ENCODE data around the gene SPACA4. TPM values are rescaled to one million over a fixed set of nuclear protein-coding genes. Genes with fewer than 3 reads are reported as not detected.
A peak's percentile ranks its signal among the peaks of the same experiment; 100 is the strongest.

The SPACA4 gene
- total RNA-seq, 2 experiments from 2014 or later = not detected

GRCh38 chr19:48600679-48601417 lies 5.7 kb upstream of the SPACA4 start:
- no peaks in the 10 kb centered on the region for H3K9me3 Mint-ChIP-seq
- intact Hi-C loops (cut with micrococcal nuclease) = no loop called here
- H3K4me1 Mint-ChIP-seq (ENCODE audit: low read depth) = peaks cover 6% of the 10 kb centered on the region
- no peaks in the 10 kb centered on the region for H3K36me3 Mint-ChIP-seq
- ChIA-PET CTCF (interaction anchor here (1.7 kb wide), 1 partner anchor 12 kb away, joined by 6 read pairs; no protein-coding TSS in a partner anchor), POLR2A (no interaction called here)
- no peaks in the 10 kb centered on the region for H3K27me3 Mint-ChIP-seq
- H3K4me3 Mint-ChIP-seq = no peak overlapping the region
- H3K27ac Mint-ChIP-seq = no peak overlapping the region
- DNase-seq = no peak

- Mint-ChIP-seq H3K9me3 (no peaks in the 10 kb centered on the region), H3K4me3 (no peak overlapping the region), H3K27me3 (no peaks in the 10 kb centered on the region), H3K27ac (no peak overlapping the region), H3K4me1 (ENCODE audit: low read depth) (no peaks in the 10 kb centered on the region), H3K36me3 (no peaks in the 10 kb centered on the region)
- DNase-seq = no peak
- POLR2A ChIA-PET = no interaction called here
- intact Hi-C loops (cut with micrococcal nuclease) = no loop called here
- CTCF ChIA-PET = no interaction called here
Observed at GRCh38 chr19:48603001-48603400, 3.5 kb upstream of the SPACA4 start.

GRCh38 chr19:48603449-48603848 lies 3.1 kb upstream of the SPACA4 start:
- intact Hi-C loops (cut with micrococcal nuclease) = no loop called here
- CTCF ChIA-PET = no interaction called here
- no peak overlapping the region for H3K4me3 Mint-ChIP-seq
- no peaks in the 10 kb centered on the region for H3K36me3 Mint-ChIP-seq
- no peak overlapping the region for H3K27ac Mint-ChIP-seq
- no peaks in the 10 kb centered on the region for H3K9me3 Mint-ChIP-seq
- no peaks in the 10 kb centered on the region for H3K27me3 Mint-ChIP-seq
- H3K4me1 Mint-ChIP-seq (ENCODE audit: low read depth) = no peaks in the 10 kb centered on the region
- DNase-seq = no peak
- POLR2A ChIA-PET = no interaction called here

GRCh38 chr19:48603850-48604249 lies 2.7 kb upstream of the SPACA4 start:
- ChIA-PET CTCF (no interaction called here), POLR2A (no interaction called here)
- Mint-ChIP-seq H3K36me3 (no peaks in the 10 kb centered on the region), H3K27me3 (no peaks in the 10 kb centered on the region), H3K4me1 (ENCODE audit: low read depth) (no peaks in the 10 kb centered on the region), H3K4me3 (no peak overlapping the region), H3K9me3 (no peaks in the 10 kb centered on the region), H3K27ac (no peak overlapping the region)
- intact Hi-C loops (cut with micrococcal nuclease) = no loop called here
- no peak for DNase-seq

GRCh38 chr19:48607359-48607755 lies 815 bp downstream of the SPACA4 start:
- ChIA-PET POLR2A (interaction anchor here (0.6 to 1.1 kb wide), 2 partner anchors 39 to 575 kb away, joined by 3 read pairs; partner anchors contain the start of gene CA11), CTCF (interaction anchor here (0.7 to 3.4 kb wide), 4 partner anchors 18 to 140 kb away, joined by 3 to 48 read pairs (median 34); no protein-coding TSS in a partner anchor)
- no peak for DNase-seq
- Mint-ChIP-seq H3K9me3 (no peaks in the 10 kb centered on the region), H3K36me3 (no peaks in the 10 kb centered on the region), H3K27ac (no peak overlapping the region), H3K27me3 (no peaks in the 10 kb centered on the region), H3K4me3 (no peak overlapping the region), H3K4me1 (ENCODE audit: low read depth) (no peaks in the 10 kb centered on the region)
- intact Hi-C loops (cut with micrococcal nuclease) = loop anchor here (5.0 kb wide), 1 partner anchor 125 kb away; no protein-coding TSS in a partner anchor

- POLR2A ChIA-PET = interaction anchor here (1.1 to 1.4 kb wide), 2 partner anchors 10 to 37 kb away, joined by 3 to 15 read pairs; partner anchors contain the start of genes CA11, RPL18 and SPHK2
- CTCF ChIA-PET = interaction anchor here (1.0 to 3.4 kb wide), 16 partner anchors 9 to 364 kb away, joined by 3 to 48 read pairs (median 4); partner anchors contain the start of genes RPL18 and SPHK2
- H3K4me3 Mint-ChIP-seq = no peak overlapping the region
Observed at GRCh38 chr19:48608798-48609263, 2.3 kb downstream of the SPACA4 start.

GRCh38 chr19:48609571-48610108 lies 3.1 kb downstream of the SPACA4 start:
- no peak for DNase-seq
- Mint-ChIP-seq H3K9me3 (no peaks in the 10 kb centered on the region), H3K4me1 (ENCODE audit: low read depth) (no peaks in the 10 kb centered on the region), H3K4me3 (no peak overlapping the region), H3K27me3 (no peaks in the 10 kb centered on the region), H3K36me3 (no peaks in the 10 kb centered on the region), H3K27ac (no peak overlapping the region)
- CTCF ChIA-PET = interaction anchor here (1.0 to 3.4 kb wide), 14 partner anchors 8 to 364 kb away, joined by 3 to 48 read pairs (median 4); partner anchors contain the start of genes RPL18 and SPHK2
- POLR2A ChIA-PET = interaction anchor here (1.4 kb wide), 1 partner anchor 9 kb away, joined by 15 read pairs; the partner anchor contains the start of genes RPL18 and SPHK2
- intact Hi-C loops (cut with micrococcal nuclease) = loop anchor here (5.0 kb wide), 1 partner anchor 127 kb away; no protein-coding TSS in a partner anchor

More at GRCh38 chr19:48608798-48609263, 2.3 kb downstream of the SPACA4 start:
- DNase-seq = peak; percentile 73
- intact Hi-C loops (cut with micrococcal nuclease) = loop anchor here (5.0 kb wide), 1 partner anchor 127 kb away; no protein-coding TSS in a partner anchor
- Mint-ChIP-seq H3K9me3 (no peaks in the 10 kb centered on the region), H3K27ac (no peak overlapping the region), H3K36me3 (no peaks in the 10 kb centered on the region), H3K4me1 (ENCODE audit: low read depth) (no peaks in the 10 kb centered on the region), H3K27me3 (no peaks in the 10 kb centered on the region)

- CTCF ChIA-PET = interaction anchor here (1.4 to 1.8 kb wide), 2 partner anchors 23 to 123 kb away, joined by 5 to 7 read pairs; no protein-coding TSS in a partner anchor
- peaks cover 15% of the 10 kb centered on the region for H3K4me1 Mint-ChIP-seq (ENCODE audit: low read depth)
- no peak overlapping the region for H3K4me3 Mint-ChIP-seq
- DNase-seq = no peak
- H3K9me3 Mint-ChIP-seq = no peaks in the 10 kb centered on the region
- no peaks in the 10 kb centered on the region for H3K27me3 Mint-ChIP-seq
- no peak overlapping the region for H3K27ac Mint-ChIP-seq
- intact Hi-C loops (cut with micrococcal nuclease) = no loop called here
- POLR2A ChIA-PET = no interaction called here
- peaks cover 19% of the 10 kb centered on the region for H3K36me3 Mint-ChIP-seq
Observed at GRCh38 chr19:48611872-48612271, 5.3 kb downstream of the SPACA4 start.

- no peak overlapping the region for H3K27ac Mint-ChIP-seq
- H3K4me1 Mint-ChIP-seq (ENCODE audit: low read depth) = peaks cover 25% of the 10 kb centered on the region
- CTCF ChIA-PET = interaction anchor here (1.4 to 1.8 kb wide), 2 partner anchors 24 to 124 kb away, joined by 5 to 7 read pairs; no protein-coding TSS in a partner anchor
- DNase-seq = no peak
- no peak overlapping the region for H3K4me3 Mint-ChIP-seq
- intact Hi-C loops (cut with micrococcal nuclease) = no loop called here
- no peaks in the 10 kb centered on the region for H3K27me3 Mint-ChIP-seq
- H3K36me3 Mint-ChIP-seq = peaks cover 32% of the 10 kb centered on the region
- no peaks in the 10 kb centered on the region for H3K9me3 Mint-ChIP-seq
- POLR2A ChIA-PET = no interaction called here
Observed at GRCh38 chr19:48613024-48613851, 6.7 kb downstream of the SPACA4 start.

- DNase-seq = no peak
- intact Hi-C loops (cut with micrococcal nuclease) = no loop called here
- Mint-ChIP-seq H3K9me3 (no peaks in the 10 kb centered on the region), H3K36me3 (peaks cover 39% of the 10 kb centered on the region), H3K27me3 (no peaks in the 10 kb centered on the region), H3K4me3 (no peak overlapping the region), H3K27ac (peak overlapping the region; percentile 14), H3K4me1 (ENCODE audit: low read depth) (peaks cover 26% of the 10 kb centered on the region)
- POLR2A ChIA-PET = no interaction called here
- CTCF ChIA-PET = interaction anchor here (1.8 kb wide), 1 partner anchor 125 kb away, joined by 7 read pairs; no protein-coding TSS in a partner anchor
Observed at GRCh38 chr19:48613852-48614435, 7.4 kb downstream of the SPACA4 start.

- Mint-ChIP-seq H3K9me3 (no peaks in the 10 kb centered on the region), H3K4me3 (peak within 1 kb of the TSS; percentile 17), H3K27me3 (no peaks in the 10 kb centered on the region), H3K4me1 (ENCODE audit: low read depth) (peaks cover 28% of the 10 kb centered on the region), H3K27ac (peak within 1 kb of the TSS; percentile 14), H3K36me3 (peaks cover 42% of the 10 kb centered on the region)
- POLR2A ChIA-PET = interaction anchor here (1.1 kb wide), 1 partner anchor 9 kb away, joined by 4 read pairs; no protein-coding TSS in a partner anchor
- DNase-seq = no peak
- CTCF ChIA-PET = no interaction called here
- intact Hi-C loops (cut with micrococcal nuclease) = loop anchor here (5.0 kb wide), 1 partner anchor 282 kb away; no protein-coding TSS in a partner anchor
Observed at GRCh38 chr19:48614436-48615230, 8.1 kb downstream of the SPACA4 start, which contains the start of gene FAM83E. Gene FAM83E (minus strand): TSS chr19:48615076. CDS start chr19:48613372, 1,704 bp downstream.

Measured in activated CD4-positive, alpha-beta memory T cell treated with anti-CD3 and anti-CD28 coated beads for 36 hours (primary cell).